ENCODE results near the gene EME1. TPM values are rescaled to one million over a fixed set of nuclear protein-coding genes. Genes with fewer than 3 reads are reported as not detected.

Gene EME1
- total RNA-seq, 2 donors from 2014 or later = 42.9 to 43.1 TPM

DNA sequence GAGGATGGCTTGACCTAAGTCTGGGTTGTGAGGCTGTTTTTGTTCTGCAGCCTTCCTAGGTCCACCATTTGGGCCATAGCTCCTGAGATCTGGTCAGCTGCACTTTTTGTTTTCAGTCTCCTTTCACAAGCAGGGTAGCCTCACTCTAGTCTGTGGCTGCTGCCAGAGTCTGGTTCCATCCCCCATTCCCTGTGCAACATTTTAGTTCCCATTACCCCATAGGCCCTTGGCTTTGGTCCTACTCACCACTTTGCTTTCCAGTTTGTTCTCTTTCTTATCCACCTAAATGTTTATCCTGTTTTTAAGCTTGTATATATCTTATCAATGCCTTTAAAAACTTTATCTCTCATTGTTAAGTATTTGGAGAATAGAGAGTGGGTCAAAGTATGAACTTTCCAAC lies 33.6 kb upstream of the EME1 start:
- Mint-ChIP-seq H3K27ac (no peak overlapping the region), H3K9me3 (peaks cover 5 to 8% of the 10 kb centered on the region in 2 donors), H3K27me3 (ENCODE audit: low read depth) (no peaks in the 10 kb centered on the region), H3K36me3 (ENCODE audit: insufficient read depth in 2 of 2) (peaks cover 6 to 8% of the 10 kb centered on the region in 2 donors), H3K4me1 (ENCODE audit: low read depth) (peaks cover 9% of the 10 kb centered on the region), H3K4me3 (no peak overlapping the region)
- DNase-seq (no peak), ATAC-seq (replicated peaks in 1 of 2) (no peak)

DNA sequence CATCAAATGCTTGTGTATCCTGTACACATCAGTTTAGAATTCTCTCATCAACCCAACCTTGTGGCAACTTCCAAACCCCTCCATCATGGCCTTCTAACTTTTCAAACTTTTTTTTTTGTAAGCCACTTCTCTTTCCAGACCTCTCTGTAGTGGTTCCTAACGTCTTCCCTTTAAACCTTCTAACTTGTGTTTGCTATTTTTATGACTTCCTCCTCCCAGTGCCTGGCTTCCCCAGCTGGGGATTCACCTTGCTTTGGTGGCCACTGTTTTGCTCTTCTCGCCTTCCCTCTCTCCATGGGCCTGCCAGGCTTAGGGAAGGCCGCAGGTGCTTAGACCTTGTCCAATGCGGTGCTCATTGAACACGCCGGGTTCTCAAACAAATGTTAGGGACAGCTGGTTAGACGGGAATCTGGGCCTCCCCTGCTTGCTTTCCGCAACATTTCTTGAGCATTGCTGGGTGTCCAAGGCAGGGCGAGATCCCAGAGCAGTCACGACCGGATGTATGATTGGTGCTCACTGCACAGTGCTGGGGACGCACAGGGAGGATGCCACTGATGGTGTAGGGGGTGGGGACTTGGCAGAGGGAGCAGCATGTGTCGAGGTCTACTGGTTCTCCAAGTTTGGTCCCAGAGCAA lies 28.2 kb upstream of the EME1 start:
- no peak for ATAC-seq (replicated peaks in 1 of 2)
- Mint-ChIP-seq H3K4me3 (peak overlapping the region; percentile 83 to 84), H3K36me3 (ENCODE audit: insufficient read depth in 2 of 2) (peaks cover 0 to 1% of the 10 kb centered on the region in 2 donors), H3K4me1 (ENCODE audit: low read depth) (peaks cover 37% of the 10 kb centered on the region), H3K27ac (no peak overlapping the region), H3K27me3 (ENCODE audit: low read depth) (no peaks in the 10 kb centered on the region), H3K9me3 (no peaks in the 10 kb centered on the region)
- no peak for DNase-seq

GRCh38 chr17:50345432-50346312 lies 27.4 kb upstream of the EME1 start, which contains the start of gene XYLT2:
Gene XYLT2, plus strand, starts transcription at chr17:50346126. Its CDS starts 15 bp downstream, at chr17:50346141.
- Mint-ChIP-seq H3K36me3 (ENCODE audit: insufficient read depth in 2 of 2) (peaks cover 0 to 1% of the 10 kb centered on the region in 2 donors), H3K9me3 (no peaks in the 10 kb centered on the region), H3K27ac (peak within 1 kb of the TSS; percentile 96), H3K27me3 (ENCODE audit: low read depth) (no peaks in the 10 kb centered on the region), H3K4me1 (ENCODE audit: low read depth) (peaks cover 41% of the 10 kb centered on the region), H3K4me3 (peak within 1 kb of the TSS; percentile 88 to 97)
- peak; percentile 92 to 95 for DNase-seq
- peak; percentile 90 to 93 for ATAC-seq (replicated peaks in 1 of 2)

- peak; percentile 75 to 76 for ATAC-seq (replicated peaks in 1 of 2)
- Mint-ChIP-seq H3K27ac (peak overlapping the region; percentile 96), H3K4me1 (ENCODE audit: low read depth) (peaks cover 46% of the 10 kb centered on the region), H3K9me3 (no peaks in the 10 kb centered on the region), H3K36me3 (ENCODE audit: insufficient read depth in 2 of 2) (peaks cover 0 to 1% of the 10 kb centered on the region in 2 donors), H3K4me3 (peak overlapping the region; percentile 88 to 97), H3K27me3 (ENCODE audit: low read depth) (no peaks in the 10 kb centered on the region)
- DNase-seq = peak; percentile 65 to 73
Observed at GRCh38 chr17:50346313-50347116, 26.5 kb upstream of the EME1 start.

DNA sequence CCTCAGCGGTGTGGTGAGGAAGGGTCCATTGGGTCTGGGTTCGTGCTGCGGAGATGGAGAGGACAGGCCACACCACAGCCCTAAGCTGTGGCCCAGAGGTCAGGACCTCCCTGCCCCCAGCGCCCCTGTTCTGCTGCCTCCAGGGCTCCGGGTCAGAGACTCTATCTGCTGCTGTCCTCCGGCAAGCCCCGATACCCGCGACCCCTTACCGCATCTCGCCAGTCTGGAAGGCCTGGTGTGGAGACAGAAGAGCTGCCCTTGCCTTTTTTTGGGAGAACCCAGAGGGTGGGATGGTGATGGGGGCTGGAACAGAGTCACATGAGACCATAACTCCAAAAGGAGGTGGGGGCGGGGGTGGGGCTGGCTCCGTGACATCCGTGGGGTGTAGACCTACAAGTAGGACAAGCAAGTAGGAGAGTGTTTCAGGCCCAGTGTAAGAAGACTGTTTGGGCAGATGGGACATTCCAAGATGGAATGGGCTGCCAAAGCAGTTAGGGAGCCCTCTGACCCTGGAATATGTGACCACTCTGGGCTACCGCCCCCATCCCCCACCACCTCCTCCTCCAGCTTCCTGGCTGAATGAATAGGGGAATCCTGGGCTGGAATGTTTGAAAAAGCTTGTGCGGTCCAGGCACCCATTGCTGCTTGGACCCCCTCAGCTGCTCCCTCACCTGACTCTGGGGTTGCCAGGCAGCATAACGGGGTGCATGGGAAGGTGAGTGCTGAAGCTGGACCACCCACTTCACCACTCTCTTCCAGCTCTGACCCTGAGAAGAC lies 25.7 kb upstream of the EME1 start:
- H3K27ac Mint-ChIP-seq = peak overlapping the region; percentile 66
- peak overlapping the region; percentile 88 to 97 for H3K4me3 Mint-ChIP-seq
- DNase-seq (no peak), ATAC-seq (replicated peaks in 1 of 2) (no peak)
- H3K9me3 Mint-ChIP-seq = no peaks in the 10 kb centered on the region
- no peaks in the 10 kb centered on the region for H3K27me3 Mint-ChIP-seq (ENCODE audit: low read depth)
- H3K4me1 Mint-ChIP-seq (ENCODE audit: low read depth) = peaks cover 46% of the 10 kb centered on the region
- H3K36me3 Mint-ChIP-seq (ENCODE audit: insufficient read depth in 2 of 2) = peaks cover 0 to 1% of the 10 kb centered on the region in 2 donors

GRCh38 chr17:50347894-50348291 lies 25.1 kb upstream of the EME1 start:
- Mint-ChIP-seq H3K4me3 (peak overlapping the region; percentile 88 to 97), H3K27ac (peak overlapping the region; percentile 66), H3K4me1 (ENCODE audit: low read depth) (peaks cover 46% of the 10 kb centered on the region), H3K36me3 (ENCODE audit: insufficient read depth in 2 of 2) (peaks cover 0 to 1% of the 10 kb centered on the region in 2 donors), H3K9me3 (no peaks in the 10 kb centered on the region), H3K27me3 (ENCODE audit: low read depth) (no peaks in the 10 kb centered on the region)
- ATAC-seq (replicated peaks in 1 of 2) (no peak), DNase-seq (no peak)

GRCh38 chr17:50348522-50349242 lies 24.3 kb upstream of the EME1 start:
- Mint-ChIP-seq H3K9me3 (no peaks in the 10 kb centered on the region), H3K4me3 (peak overlapping the region; percentile 32 to 97), H3K27me3 (ENCODE audit: low read depth) (no peaks in the 10 kb centered on the region), H3K36me3 (ENCODE audit: insufficient read depth in 2 of 2) (peaks cover 0 to 1% of the 10 kb centered on the region in 2 donors), H3K4me1 (ENCODE audit: low read depth) (peaks cover 46% of the 10 kb centered on the region), H3K27ac (no peak overlapping the region)
- ATAC-seq (replicated peaks in 1 of 2) (no peak), DNase-seq (no peak)

DNA sequence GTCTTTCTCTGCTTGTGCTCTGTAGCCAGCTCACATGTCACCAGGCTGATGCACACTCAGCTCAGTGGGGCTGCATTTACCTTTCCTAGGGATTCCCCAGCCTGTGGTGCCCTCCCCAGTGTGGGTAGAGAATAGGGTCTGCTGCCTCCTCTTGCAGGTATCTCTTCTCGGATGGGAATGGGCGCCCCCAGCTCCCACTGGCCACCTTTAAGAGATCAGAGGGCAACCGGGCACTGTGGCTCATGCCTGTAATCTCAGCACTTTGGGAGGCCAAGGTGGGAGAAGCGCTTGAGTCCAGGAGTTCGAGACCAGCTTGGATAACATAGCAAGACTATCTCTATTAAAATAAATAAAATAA lies 23.8 kb upstream of the EME1 start:
- DNase-seq = no peak
- no peaks in the 10 kb centered on the region for H3K27me3 Mint-ChIP-seq (ENCODE audit: low read depth)
- peaks cover 0 to 1% of the 10 kb centered on the region in 2 donors for H3K36me3 Mint-ChIP-seq (ENCODE audit: insufficient read depth in 2 of 2)
- no peak overlapping the region for H3K27ac Mint-ChIP-seq
- H3K4me1 Mint-ChIP-seq (ENCODE audit: low read depth) = peaks cover 46% of the 10 kb centered on the region
- no peaks in the 10 kb centered on the region for H3K9me3 Mint-ChIP-seq
- H3K4me3 Mint-ChIP-seq = peak overlapping the region in 1 of 2 donors; percentile 32
- no peak for ATAC-seq (replicated peaks in 1 of 2)

GRCh38 chr17:50350733-50351132 lies 22.3 kb upstream of the EME1 start:
- H3K4me3 Mint-ChIP-seq = no peak overlapping the region
- peaks cover 38% of the 10 kb centered on the region for H3K4me1 Mint-ChIP-seq (ENCODE audit: low read depth)
- peak overlapping the region; percentile 88 for H3K27ac Mint-ChIP-seq
- DNase-seq (no peak), ATAC-seq (replicated peaks in 1 of 2) (no peak)
- H3K27me3 Mint-ChIP-seq (ENCODE audit: low read depth) = no peaks in the 10 kb centered on the region
- H3K36me3 Mint-ChIP-seq (ENCODE audit: insufficient read depth in 2 of 2) = peaks cover 0 to 1% of the 10 kb centered on the region in 2 donors
- no peaks in the 10 kb centered on the region for H3K9me3 Mint-ChIP-seq

DNA sequence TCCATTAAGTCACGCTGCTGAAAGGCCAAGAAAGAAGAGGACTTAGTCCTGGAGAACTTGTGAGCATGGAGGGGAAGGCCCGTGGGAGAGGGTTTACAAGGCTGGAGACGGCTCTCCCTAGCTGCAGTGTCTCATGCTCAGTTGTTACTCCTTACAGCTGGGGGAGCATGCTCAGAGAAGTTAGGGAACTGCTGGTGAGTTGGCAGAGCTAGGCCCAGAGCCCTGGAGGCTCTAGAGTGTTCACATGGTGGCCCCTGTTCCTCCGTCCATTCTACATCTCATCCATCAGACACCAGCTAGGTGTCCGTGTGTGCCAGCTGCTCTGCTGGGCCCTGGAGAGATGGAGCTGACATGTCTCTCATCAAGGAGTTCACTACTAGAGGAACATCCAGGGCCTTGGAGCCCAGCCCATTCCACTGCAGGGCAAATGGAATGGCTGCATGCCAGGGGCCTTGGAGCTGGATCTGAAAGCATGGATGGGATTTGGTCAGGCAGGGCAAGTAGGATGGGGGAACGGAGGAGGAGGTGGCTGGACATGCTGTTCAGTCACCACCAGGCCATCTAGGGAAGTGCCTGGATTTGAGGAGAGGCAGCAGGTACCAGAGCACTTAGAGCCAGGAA lies 20.8 kb upstream of the EME1 start:
- no peak overlapping the region for H3K4me3 Mint-ChIP-seq
- H3K4me1 Mint-ChIP-seq (ENCODE audit: low read depth) = peaks cover 31% of the 10 kb centered on the region
- DNase-seq = no peak
- no peaks in the 10 kb centered on the region for H3K36me3 Mint-ChIP-seq (ENCODE audit: insufficient read depth in 2 of 2)
- H3K27me3 Mint-ChIP-seq (ENCODE audit: low read depth) = no peaks in the 10 kb centered on the region
- no peak for ATAC-seq (replicated peaks in 1 of 2)
- H3K27ac Mint-ChIP-seq = no peak overlapping the region
- H3K9me3 Mint-ChIP-seq = no peaks in the 10 kb centered on the region

DNA sequence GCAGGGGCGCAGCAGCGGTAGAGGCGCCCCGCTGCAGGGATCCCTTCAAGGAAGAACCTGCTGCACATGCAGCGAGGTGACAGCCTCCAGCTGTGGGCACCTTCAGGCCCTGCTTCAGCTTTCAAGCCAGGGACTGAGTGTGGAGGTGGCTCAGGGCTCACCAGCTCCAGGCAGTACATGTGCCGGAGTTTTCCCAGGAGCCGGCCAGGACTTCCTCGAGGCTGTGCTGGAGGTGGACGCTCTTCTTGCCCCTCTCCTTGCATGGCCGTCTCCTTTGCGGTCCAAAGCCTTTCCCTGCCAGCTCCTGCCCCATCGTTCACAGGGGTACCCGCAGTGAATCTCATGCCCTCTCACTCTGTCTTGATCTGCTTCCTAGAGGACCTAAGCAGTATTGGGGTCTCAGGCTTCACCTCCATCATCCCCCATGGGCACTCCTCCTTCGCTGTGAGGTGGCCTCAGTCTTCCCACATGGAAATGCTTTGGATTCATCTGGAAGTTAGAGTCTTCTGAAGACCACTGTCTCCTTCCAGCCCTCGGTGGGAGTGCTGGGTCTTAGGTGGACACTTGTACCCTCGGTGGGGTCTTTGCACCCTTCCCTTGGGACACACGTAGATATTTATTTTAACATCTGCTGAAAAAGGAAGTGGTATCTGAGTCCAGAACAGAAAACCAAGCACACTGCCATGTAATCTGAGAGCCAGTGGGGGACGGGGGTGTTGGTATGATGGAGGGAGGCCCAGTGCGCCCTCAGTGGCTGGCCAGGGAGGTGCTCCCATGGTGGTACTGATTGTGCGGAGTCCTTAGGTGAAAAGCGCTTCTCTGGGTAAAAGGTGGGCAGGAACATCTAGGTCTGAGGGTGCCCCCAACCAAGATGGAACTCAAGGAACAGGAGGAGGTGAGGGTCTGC lies 20.1 kb upstream of the EME1 start:
- Mint-ChIP-seq H3K4me3 (no peak overlapping the region), H3K27ac (peak overlapping the region; percentile 12), H3K4me1 (ENCODE audit: low read depth) (peaks cover 25% of the 10 kb centered on the region)

More for the DNA sequence above, 20.1 kb upstream of the EME1 start:
- Mint-ChIP-seq H3K36me3 (ENCODE audit: insufficient read depth in 2 of 2) (no peaks in the 10 kb centered on the region), H3K9me3 (no peaks in the 10 kb centered on the region), H3K27me3 (ENCODE audit: low read depth) (no peaks in the 10 kb centered on the region)
- ATAC-seq (replicated peaks in 1 of 2) (no peak), DNase-seq (no peak)
